Astrocyte (in vitro differentiated cells and primary cell): Measurements from ENCODE around the gene WNT5B.

Experiments
- EZH2 ChIP-seq: IDR thresholded peaks from 2 replicates; pipeline ENCODE4 v1.6.1; 2012; ENCODE audit warnings: mild to moderate bottlenecking, low read length, inconsistent platforms; ENCODE audit not compliant: insufficient read depth
- TF ChIP-seq, protein P1 (sequence below): IDR thresholded peaks from 2 replicates; pipeline ENCODE4 v1.5.1; 2011; ENCODE audit warnings: low read depth, mild to moderate bottlenecking, inconsistent platforms, low read length, moderate library complexity; ENCODE audit not compliant: insufficient read depth

DNA sequence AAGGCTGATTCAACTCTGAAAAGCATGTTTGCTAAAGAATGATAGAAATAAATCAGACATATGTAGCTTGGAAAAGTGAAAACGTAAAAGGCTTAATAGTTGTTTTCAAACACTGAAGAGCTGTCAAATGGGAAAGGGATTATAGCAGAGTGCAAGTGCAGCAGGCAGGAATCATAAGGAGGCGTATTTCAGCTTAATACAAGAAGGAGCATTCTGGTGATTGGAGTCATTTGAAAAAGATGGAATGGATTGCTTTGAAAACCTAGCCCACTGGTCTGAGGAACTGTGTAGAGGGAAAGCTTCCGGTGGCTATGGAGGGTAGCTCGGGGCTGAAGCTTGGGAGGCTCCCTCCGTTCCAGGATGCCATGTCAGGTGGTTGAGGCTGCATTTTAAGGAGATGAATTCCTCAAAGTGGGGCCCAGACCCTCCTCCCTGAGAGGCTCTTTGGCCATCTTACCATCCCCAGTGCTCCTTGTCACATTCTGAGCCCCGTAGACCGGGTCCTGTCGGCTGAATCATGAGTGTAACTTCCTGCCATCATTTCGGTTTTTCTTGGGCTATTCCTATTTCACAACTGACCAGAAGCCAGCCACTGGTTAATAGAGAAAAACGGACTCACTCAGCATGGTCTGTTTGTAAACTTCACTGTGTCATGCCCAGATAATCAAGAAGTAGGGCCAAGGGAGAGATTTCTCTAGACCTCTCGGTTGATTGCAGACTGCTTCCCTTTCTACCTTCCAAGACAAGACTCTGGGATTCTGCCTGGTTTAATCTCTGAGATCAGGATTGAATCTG, 6.5 kb downstream of the WNT5B start:
- TF ChIP-seq, protein P1, sequence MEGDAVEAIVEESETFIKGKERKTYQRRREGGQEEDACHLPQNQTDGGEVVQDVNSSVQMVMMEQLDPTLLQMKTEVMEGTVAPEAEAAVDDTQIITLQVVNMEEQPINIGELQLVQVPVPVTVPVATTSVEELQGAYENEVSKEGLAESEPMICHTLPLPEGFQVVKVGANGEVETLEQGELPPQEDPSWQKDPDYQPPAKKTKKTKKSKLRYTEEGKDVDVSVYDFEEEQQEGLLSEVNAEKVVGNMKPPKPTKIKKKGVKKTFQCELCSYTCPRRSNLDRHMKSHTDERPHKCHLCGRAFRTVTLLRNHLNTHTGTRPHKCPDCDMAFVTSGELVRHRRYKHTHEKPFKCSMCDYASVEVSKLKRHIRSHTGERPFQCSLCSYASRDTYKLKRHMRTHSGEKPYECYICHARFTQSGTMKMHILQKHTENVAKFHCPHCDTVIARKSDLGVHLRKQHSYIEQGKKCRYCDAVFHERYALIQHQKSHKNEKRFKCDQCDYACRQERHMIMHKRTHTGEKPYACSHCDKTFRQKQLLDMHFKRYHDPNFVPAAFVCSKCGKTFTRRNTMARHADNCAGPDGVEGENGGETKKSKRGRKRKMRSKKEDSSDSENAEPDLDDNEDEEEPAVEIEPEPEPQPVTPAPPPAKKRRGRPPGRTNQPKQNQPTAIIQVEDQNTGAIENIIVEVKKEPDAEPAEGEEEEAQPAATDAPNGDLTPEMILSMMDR: no peak
- TF ChIP-seq EZH2: no peak
